Breast epithelium (tissue), 3 donors: ENCODE results near the gene PSAP.

Experiments
- POLR2A ChIP-seq: fragments of 450-650 bp; IDR thresholded peaks from one replicate; pipeline ENCODE4 v1.6.1; 2016; ENCODE audit warnings: antibody characterized with exemption, mild to moderate bottlenecking, moderate library complexity
- TF ChIP-seq, protein P1 (sequence below), 3 donors: fragments of 450-650 bp; IDR thresholded peaks; one replicate each; pipeline ENCODE4 v1.5.1; 2016 to 2017; ENCODE audit warnings: antibody characterized with exemption in 3 of 3, mild to moderate bottlenecking in 3 of 3, moderate library complexity in 3 of 3

GRCh38 chr10:71809628-71810027, 41.4 kb downstream of the PSAP start:
- TF ChIP-seq, protein P1, sequence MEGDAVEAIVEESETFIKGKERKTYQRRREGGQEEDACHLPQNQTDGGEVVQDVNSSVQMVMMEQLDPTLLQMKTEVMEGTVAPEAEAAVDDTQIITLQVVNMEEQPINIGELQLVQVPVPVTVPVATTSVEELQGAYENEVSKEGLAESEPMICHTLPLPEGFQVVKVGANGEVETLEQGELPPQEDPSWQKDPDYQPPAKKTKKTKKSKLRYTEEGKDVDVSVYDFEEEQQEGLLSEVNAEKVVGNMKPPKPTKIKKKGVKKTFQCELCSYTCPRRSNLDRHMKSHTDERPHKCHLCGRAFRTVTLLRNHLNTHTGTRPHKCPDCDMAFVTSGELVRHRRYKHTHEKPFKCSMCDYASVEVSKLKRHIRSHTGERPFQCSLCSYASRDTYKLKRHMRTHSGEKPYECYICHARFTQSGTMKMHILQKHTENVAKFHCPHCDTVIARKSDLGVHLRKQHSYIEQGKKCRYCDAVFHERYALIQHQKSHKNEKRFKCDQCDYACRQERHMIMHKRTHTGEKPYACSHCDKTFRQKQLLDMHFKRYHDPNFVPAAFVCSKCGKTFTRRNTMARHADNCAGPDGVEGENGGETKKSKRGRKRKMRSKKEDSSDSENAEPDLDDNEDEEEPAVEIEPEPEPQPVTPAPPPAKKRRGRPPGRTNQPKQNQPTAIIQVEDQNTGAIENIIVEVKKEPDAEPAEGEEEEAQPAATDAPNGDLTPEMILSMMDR (IDR thresholded peaks at IDR 0.05), result no peak
- TF ChIP-seq POLR2A, result no peak
